Smooth muscle cell (in vitro differentiated cells): Measurements from ENCODE around the gene NAT8L. TPM values are rescaled to one million over a fixed set of nuclear protein-coding genes. Genes with fewer than 3 reads are reported as not detected.

ENCODE experiments used
- DNase-seq: peaks from one replicate; lab custom pipeline; 2025; ENCODE audit not compliant: unreplicated experiment; lab: John Stamatoyannopoulos, UW
- H2AFZ ChIP-seq: fragments of 200-600 bp; sonication (generic); 2 replicates; pipeline ENCODE4 v1.6.0; 2016; ENCODE audit warnings: antibody characterized with exemption, low read depth, mild to moderate bottlenecking
- H3F3A ChIP-seq: fragments of 200-600 bp; sonication (generic); 2 replicates; pipeline ENCODE4 v1.6.0; 2017; ENCODE audit warnings: antibody characterized with exemption, low read depth
- H3K27ac ChIP-seq: fragments of 200-600 bp; sonication (generic); 2 replicates; pipeline ENCODE4 v1.5.1; 2016; ENCODE audit warnings: low read depth, mild to moderate bottlenecking
- H3K27me3 ChIP-seq: fragments of 200-600 bp; sonication (generic); 2 replicates; pipeline ENCODE4 v1.6.1; 2016; ENCODE audit warnings: low read depth, mild to moderate bottlenecking
- H3K36me3 ChIP-seq: fragments of 200-600 bp; sonication (generic); 2 replicates; pipeline ENCODE4 v1.5.1; 2016; ENCODE audit warnings: low read depth
- H3K4me1 ChIP-seq: fragments of 200-600 bp; sonication (generic); 2 replicates; pipeline ENCODE4 v1.5.1; 2016; ENCODE audit warnings: low read depth
- H3K4me2 ChIP-seq: fragments of 200-600 bp; sonication (generic); 2 replicates; pipeline ENCODE4 v1.6.0; 2016; ENCODE audit warnings: mild to moderate bottlenecking
- H3K4me3 ChIP-seq: fragments of 200-600 bp; sonication (generic); 2 replicates; pipeline ENCODE4 v1.5.1; 2016; ENCODE audit warnings: mild to moderate bottlenecking
- H3K79me2 ChIP-seq: fragments of 200-600 bp; sonication (generic); 2 replicates; pipeline ENCODE4 v1.6.0; 2016; ENCODE audit warnings: low read depth, mild to moderate bottlenecking
- H3K9ac ChIP-seq: fragments of 200-600 bp; sonication (generic); 2 replicates; pipeline ENCODE4 v1.6.0; 2016; ENCODE audit warnings: low read depth
- H3K9me3 ChIP-seq: fragments of 200-600 bp; sonication (generic); replicated peaks from 2 replicates; pipeline ENCODE4 v1.5.1; 2016; ENCODE audit warnings: low read depth
- H4K20me1 ChIP-seq: fragments of 200-600 bp; sonication (generic); 2 replicates; pipeline ENCODE4 v1.6.0; 2016; ENCODE audit warnings: low read depth
- whole genome bisulfite sequencing: methylation state at CpG from one replicate; pipeline ENCODE4 v1.1.7; 2016; ENCODE audit warnings: low lambda C conversion rate; 5-methylcytosine and 5-hydroxymethylcytosine counted together
- polyA plus RNA-seq: library from polyadenylated mRNA; unstranded; fragments of >200 nt; fragmentation: Nextera tagmentation; extraction: Ambion mirVana; gene quantifications from 2 replicates; pipeline ENCODE4 v1.2.1, GENCODE V29; 2016
- total RNA-seq: library from RNA; depleted of rRNA; stranded (reverse); fragments of >200 nt; gene quantifications from 2 replicates; pipeline ENCODE4 v1.2.3, GENCODE V29; 2014
- TF ChIP-seq, protein P1 (sequence below): fragments of 200-600 bp; sonication (generic); IDR thresholded peaks from 2 replicates; pipeline ENCODE4 v1.5.1; 2017; ENCODE audit warnings: borderline replicate concordance, mild to moderate bottlenecking, antibody characterized with exemption; ENCODE audit not compliant: insufficient read depth, poor library complexity, severe bottlenecking

The NAT8L gene
- total and polyA plus RNA-seq, 2 experiments from 2014 or later: not detected

DNA sequence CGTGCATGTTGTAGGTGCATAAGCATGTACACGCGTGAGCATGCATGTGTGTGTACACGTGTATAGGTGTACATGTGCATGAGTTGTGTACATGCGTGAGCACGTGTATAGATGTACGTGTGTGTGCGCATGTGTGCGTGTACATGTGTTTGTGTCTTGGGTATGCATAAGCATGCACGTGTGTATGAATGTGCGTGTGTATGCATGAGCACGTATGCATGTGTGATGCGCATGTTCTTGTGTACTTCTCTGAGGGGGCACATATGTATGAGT, 9.0 kb downstream of the NAT8L start:
- Histone ChIP-seq H3K79me2 (no peaks in the 10 kb centered on the region), H3K4me2 (no peak overlapping the region), H3F3A (no peaks in the 10 kb centered on the region), H3K4me3 (no peak overlapping the region), H4K20me1 (no peaks in the 10 kb centered on the region), H3K27me3 (no peaks in the 10 kb centered on the region), H2AFZ (no peak overlapping the region), H3K36me3 (no peaks in the 10 kb centered on the region), H3K27ac (no peak overlapping the region), H3K4me1 (no peaks in the 10 kb centered on the region), H3K9me3 (no peaks in the 10 kb centered on the region), H3K9ac (no peak overlapping the region)
- no peak for DNase-seq
- TF ChIP-seq, protein P1, sequence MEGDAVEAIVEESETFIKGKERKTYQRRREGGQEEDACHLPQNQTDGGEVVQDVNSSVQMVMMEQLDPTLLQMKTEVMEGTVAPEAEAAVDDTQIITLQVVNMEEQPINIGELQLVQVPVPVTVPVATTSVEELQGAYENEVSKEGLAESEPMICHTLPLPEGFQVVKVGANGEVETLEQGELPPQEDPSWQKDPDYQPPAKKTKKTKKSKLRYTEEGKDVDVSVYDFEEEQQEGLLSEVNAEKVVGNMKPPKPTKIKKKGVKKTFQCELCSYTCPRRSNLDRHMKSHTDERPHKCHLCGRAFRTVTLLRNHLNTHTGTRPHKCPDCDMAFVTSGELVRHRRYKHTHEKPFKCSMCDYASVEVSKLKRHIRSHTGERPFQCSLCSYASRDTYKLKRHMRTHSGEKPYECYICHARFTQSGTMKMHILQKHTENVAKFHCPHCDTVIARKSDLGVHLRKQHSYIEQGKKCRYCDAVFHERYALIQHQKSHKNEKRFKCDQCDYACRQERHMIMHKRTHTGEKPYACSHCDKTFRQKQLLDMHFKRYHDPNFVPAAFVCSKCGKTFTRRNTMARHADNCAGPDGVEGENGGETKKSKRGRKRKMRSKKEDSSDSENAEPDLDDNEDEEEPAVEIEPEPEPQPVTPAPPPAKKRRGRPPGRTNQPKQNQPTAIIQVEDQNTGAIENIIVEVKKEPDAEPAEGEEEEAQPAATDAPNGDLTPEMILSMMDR: no peak
- 97% methylated on average over 13 of the region's 13 CpGs for WGBS

DNA sequence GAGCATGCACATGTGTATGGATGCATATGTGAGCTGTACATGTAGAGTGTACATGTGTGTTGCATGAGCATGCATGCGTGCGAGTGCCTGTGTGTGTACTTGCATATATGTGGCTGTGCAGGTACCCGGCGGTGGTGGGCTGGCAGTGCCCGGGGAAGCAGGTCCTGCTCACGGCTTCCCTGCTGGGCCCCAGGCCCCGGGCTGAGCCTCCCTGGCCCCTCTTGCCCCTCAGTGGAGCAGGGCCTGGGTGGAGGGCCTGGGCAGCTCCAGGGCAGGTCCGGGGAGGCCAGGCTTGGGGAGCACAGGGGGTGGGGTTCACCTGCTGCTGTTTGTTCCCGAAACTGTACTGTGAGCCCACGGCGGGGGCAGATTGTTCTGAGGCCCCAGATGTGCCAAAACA, 9.4 kb downstream of the NAT8L start:
- H3K4me2 ChIP-seq: no peak overlapping the region
- no peaks in the 10 kb centered on the region for H3K9me3 ChIP-seq
- no peak overlapping the region for H3K4me3 ChIP-seq
- H3K27ac ChIP-seq: no peak overlapping the region
- H4K20me1 ChIP-seq: no peaks in the 10 kb centered on the region
- no peaks in the 10 kb centered on the region for H3K79me2 ChIP-seq
- TF ChIP-seq, protein P1: no peak
- H3F3A ChIP-seq: no peaks in the 10 kb centered on the region
- H3K27me3 ChIP-seq: no peaks in the 10 kb centered on the region
- no peak overlapping the region for H3K9ac ChIP-seq
- no peak for DNase-seq
- H3K36me3 ChIP-seq: no peaks in the 10 kb centered on the region
- no peak overlapping the region for H2AFZ ChIP-seq
- WGBS: 89% methylated on average over 6 of the region's 11 CpGs
- no peaks in the 10 kb centered on the region for H3K4me1 ChIP-seq

- no peaks in the 10 kb centered on the region for H3K79me2 ChIP-seq
- no peak overlapping the region for H3K9ac ChIP-seq
- H4K20me1 ChIP-seq: no peaks in the 10 kb centered on the region
- no peaks in the 10 kb centered on the region for H3K27me3 ChIP-seq
- H3K4me2 ChIP-seq: no peak overlapping the region
- no peaks in the 10 kb centered on the region for H3K9me3 ChIP-seq
- no peaks in the 10 kb centered on the region for H3F3A ChIP-seq
- no peaks in the 10 kb centered on the region for H3K4me1 ChIP-seq
- 89% methylated on average over 16 of the region's 17 CpGs for WGBS
- no peak overlapping the region for H3K4me3 ChIP-seq
- H3K27ac ChIP-seq: no peak overlapping the region
- TF ChIP-seq, protein P1: no peak
- no peak overlapping the region for H2AFZ ChIP-seq
- DNase-seq: no peak
- no peaks in the 10 kb centered on the region for H3K36me3 ChIP-seq
Measured at GRCh38 chr4:2069161-2069971, 10.2 kb downstream of the NAT8L start.

DNA sequence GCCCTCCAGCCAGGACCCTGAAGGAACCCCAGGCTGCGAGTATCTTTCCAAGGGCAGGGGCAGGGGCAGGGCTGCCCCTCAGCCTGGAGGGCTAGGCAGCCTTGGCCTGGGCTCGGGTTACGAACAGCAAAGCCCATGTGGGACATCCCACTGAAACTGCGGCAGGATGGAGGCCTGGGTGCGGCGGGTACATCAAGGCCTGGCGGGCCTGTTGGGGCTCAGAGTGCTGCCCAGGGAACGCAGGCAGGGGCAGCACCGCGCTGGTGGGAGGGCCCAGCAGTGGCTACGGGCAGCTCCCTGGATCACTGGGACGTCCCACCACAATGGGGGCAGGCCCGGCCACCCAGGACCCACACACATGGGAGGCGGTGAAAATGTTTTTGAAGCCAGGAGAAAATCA, 10.9 kb downstream of the NAT8L start:
- Histone ChIP-seq H3K79me2 (no peaks in the 10 kb centered on the region), H3K9me3 (no peaks in the 10 kb centered on the region), H3K4me3 (no peak overlapping the region), H3K4me1 (no peaks in the 10 kb centered on the region), H4K20me1 (no peaks in the 10 kb centered on the region), H3F3A (no peaks in the 10 kb centered on the region), H3K9ac (no peak overlapping the region), H3K4me2 (no peak overlapping the region), H3K27ac (no peak overlapping the region), H2AFZ (no peak overlapping the region), H3K36me3 (no peaks in the 10 kb centered on the region), H3K27me3 (no peaks in the 10 kb centered on the region)
- WGBS: 85% methylated on average over 14 of the region's 14 CpGs
- TF ChIP-seq, protein P1: no peak
- DNase-seq: no peak
